ENCODE measurements around the gene KRT37.

The KRT37 gene

DNA sequence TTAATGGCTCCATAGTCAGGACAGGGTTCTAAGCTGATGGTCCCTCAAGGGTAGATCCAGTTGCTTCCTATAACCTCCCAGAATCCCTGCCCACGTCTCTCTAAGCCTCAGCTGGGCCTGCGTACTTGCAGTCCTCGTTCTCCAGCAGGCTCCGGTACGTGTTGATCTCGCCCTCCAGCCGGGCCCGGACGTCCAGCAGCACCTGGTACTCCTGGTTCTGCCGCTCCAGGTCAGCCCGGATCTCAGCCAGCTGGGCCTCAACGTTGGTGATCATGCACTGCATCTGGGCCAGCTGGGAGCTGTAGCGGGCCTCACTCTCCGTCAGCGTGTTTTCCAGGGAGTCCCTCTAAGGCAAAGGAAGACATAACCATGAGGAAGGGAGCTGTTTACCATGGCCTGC is 38.3 kb upstream of the KRT37 start:
- TF ChIP-seq, protein P1, sequence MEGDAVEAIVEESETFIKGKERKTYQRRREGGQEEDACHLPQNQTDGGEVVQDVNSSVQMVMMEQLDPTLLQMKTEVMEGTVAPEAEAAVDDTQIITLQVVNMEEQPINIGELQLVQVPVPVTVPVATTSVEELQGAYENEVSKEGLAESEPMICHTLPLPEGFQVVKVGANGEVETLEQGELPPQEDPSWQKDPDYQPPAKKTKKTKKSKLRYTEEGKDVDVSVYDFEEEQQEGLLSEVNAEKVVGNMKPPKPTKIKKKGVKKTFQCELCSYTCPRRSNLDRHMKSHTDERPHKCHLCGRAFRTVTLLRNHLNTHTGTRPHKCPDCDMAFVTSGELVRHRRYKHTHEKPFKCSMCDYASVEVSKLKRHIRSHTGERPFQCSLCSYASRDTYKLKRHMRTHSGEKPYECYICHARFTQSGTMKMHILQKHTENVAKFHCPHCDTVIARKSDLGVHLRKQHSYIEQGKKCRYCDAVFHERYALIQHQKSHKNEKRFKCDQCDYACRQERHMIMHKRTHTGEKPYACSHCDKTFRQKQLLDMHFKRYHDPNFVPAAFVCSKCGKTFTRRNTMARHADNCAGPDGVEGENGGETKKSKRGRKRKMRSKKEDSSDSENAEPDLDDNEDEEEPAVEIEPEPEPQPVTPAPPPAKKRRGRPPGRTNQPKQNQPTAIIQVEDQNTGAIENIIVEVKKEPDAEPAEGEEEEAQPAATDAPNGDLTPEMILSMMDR (IDR thresholded peaks at IDR 0.05; ENCODE audit: borderline replicate concordance, insufficient read depth, low read depth, low read length): no peak

DNA sequence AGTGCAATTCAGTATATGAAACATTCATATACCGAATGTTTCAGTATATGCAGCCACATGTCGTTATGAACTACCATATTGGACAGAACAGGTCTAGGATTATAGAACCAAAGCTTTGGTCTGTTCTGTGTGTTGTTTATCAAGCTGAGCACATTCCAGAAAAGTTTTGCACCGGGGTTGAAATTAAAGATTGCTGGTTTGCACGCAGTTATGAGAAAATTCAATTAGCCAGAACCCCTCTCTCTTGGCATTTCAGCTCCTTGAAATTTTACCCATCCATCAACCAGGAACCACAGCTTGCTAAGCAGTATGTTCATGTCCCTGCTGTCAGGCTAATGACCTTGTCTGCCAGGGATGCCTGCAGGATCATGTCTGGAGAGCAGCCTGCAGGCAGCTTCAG is 33.3 kb upstream of the KRT37 start:
- TF ChIP-seq, protein P1 (IDR thresholded peaks at IDR 0.05; ENCODE audit: borderline replicate concordance, insufficient read depth, low read depth, low read length): no peak

More for the DNA sequence above, 38.3 kb upstream of the KRT37 start:
- H3K4me3 ChIP-seq (ENCODE audit: low read depth, low read length): no peak overlapping the region

DNA sequence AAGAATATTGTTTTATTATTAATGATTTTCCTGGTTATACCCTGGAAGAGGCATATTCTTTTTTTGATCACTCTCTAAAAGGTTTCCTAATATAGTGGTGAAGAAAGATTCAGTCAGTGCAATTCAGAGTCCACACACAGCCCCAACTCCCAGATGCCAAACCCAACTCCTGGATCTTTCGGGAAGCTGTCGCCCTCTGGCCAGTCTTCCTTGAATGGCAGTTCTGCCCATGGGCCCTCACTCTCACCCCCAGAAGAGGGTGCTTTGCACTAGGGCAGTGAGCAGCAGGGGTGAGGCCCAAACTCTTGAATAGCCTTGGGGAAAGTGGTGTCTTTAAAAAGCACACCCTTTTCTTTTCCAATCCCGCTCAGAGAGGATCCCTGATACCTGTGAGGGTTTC is 31.8 kb upstream of the KRT37 start:
- TF ChIP-seq, protein P1 (IDR thresholded peaks at IDR 0.05; ENCODE audit: borderline replicate concordance, insufficient read depth, low read depth, low read length): no peak
- no peak overlapping the region for H3K4me3 ChIP-seq (ENCODE audit: low read depth, low read length)

More for the DNA sequence above, 33.3 kb upstream of the KRT37 start:
- no peak overlapping the region for H3K4me3 ChIP-seq (ENCODE audit: low read depth, low read length)

DNA sequence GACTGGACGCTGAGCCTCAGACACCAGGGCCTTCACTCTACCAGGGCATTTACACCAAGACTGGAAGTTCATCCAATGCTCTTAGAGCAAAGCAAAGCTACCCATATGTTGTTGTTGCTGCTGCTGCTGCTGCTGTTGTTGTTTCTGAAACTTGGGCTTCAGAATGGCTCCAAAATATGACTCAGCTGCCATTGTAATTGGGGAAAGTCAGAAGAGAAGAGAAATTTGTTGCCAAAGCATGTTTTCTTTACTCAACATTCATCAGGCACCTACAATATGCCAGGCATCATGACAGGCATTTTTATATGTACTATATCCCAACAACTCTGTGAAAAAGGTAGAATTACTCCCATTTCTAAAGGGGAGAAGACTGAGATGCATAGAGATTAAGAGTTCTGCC is 30.9 kb upstream of the KRT37 start:
- H3K4me3 ChIP-seq (ENCODE audit: low read depth, low read length): no peak overlapping the region
- TF ChIP-seq, protein P1 (IDR thresholded peaks at IDR 0.05; ENCODE audit: borderline replicate concordance, insufficient read depth, low read depth, low read length): no peak

DNA sequence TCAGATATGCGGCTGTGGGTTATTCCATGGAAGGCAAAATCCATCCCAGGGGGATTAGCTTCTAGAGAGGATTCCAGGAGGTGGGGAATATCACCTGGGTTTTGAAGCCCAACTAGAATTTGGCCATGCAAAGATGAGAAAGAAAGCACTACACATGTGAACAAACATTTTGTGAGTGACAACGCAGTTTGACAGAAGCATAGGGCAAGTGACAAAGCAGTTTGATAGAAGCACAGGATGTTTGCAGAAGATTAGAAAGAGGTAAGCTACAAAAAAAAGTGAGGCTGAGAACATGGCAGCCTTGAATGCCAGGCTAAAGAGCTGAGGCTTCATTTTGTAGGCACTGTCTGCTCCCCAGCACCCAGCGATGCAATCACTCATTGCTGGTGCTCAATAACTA is 28.7 kb upstream of the KRT37 start:
- TF ChIP-seq, protein P1 (IDR thresholded peaks at IDR 0.05; ENCODE audit: borderline replicate concordance, insufficient read depth, low read depth, low read length): no peak
- H3K4me3 ChIP-seq (ENCODE audit: low read depth, low read length): no peak overlapping the region

DNA sequence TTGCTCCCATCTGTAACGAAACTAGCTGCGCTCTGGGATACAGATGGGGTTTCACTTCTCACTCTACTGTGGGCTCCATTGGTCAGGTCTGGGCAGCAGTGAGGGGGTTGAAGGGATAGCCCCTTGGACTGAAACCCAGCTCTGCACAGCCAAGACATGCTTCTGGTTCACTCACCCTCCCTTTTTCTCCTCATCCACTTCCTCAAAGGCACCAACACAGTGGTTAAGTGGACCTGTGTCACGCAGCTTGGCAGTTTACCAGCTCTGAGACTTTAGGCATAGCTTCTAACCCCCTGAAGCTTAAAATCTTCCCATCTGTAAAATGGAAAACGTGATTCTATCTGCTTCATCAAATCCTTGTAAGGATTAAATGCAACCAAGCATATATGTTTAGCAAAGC is 27.9 kb upstream of the KRT37 start:
- TF ChIP-seq, protein P1 (IDR thresholded peaks at IDR 0.05; ENCODE audit: borderline replicate concordance, insufficient read depth, low read depth, low read length): no peak

DNA sequence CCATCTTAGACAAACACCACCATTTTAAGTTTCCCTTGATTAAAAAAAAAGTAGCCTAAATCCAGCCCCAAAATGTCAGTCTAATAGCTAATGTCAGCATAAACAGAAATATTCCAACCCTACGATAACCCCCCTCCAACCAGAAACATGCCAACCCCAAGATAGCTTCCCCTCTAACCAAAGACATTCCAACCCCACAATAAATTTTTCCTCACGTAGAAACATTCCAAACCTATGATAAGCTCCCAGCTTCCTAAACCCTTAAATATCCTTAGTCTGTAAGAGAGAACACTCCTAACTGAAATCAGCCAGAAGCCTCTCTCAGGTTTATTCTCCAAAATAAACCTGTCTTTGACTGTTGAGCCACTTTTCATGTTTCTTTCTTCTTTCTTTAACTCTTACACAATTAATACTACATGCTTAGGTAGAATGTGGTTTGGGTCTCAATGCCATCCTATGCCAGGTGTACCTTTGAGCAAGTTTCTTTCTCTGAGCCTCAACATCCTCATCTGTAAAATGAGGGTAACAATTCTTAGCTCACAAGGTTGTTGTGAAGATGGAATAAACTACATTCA is 26.9 kb upstream of the KRT37 start:
- TF ChIP-seq, protein P1 (IDR thresholded peaks at IDR 0.05; ENCODE audit: borderline replicate concordance, insufficient read depth, low read depth, low read length): no peak
- H3K4me3 ChIP-seq (ENCODE audit: low read depth, low read length): no peak overlapping the region

More for the DNA sequence above, 27.9 kb upstream of the KRT37 start:
- H3K4me3 ChIP-seq (ENCODE audit: low read depth, low read length): no peak overlapping the region

All from GM12875 (cell line).